ENCODE results near the gene PPP1R36. TPM values are rescaled to one million over a fixed set of nuclear protein-coding genes. Genes with fewer than 3 reads are reported as not detected.

Gene PPP1R36, protein sequence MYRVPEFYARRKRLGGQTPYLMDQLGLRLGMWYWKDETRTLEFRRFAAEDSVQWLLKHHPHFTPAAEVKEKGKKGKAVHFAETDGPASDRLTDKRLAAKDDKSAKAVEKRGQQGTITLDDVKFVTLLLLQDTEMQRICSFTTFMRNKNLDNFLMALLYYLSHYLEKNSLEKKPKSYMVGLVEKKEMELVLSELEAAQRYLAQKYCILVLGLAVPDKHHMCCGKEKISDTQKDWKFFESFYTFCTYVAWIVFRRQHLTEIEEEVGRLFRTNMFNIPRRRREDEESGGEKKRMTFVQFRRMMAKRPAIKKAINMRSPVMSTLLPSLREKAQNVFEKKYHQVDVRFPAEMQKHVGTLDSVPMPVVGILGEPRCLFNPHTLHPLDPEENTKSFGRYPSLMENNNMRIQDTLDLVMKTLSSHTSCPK
- total RNA-seq (1 to 10 TPM in 4 of 9 donors, under 1 TPM in 5; 0.27 to 2.0 (median 0.95) TPM), polyA plus RNA-seq (1 to 10 TPM in 1 of 3 donors, under 1 TPM in 2; 0.67 to 2.2 (median 0.90) TPM)
- long read RNA-seq, donor 1 = 0 reads
- long read RNA-seq, donor 2 = 0 reads
- long read RNA-seq, donor 3 = 0 reads
- long read RNA-seq, donor 4 = 0 reads
- long read RNA-seq, donor 5 = 0 reads
- long read RNA-seq, donor 6 = 0 reads
- long read RNA-seq, donor 7 = 0 reads
- long read RNA-seq, donor 8 = 0 reads
- long read RNA-seq, donor 9 = 0 reads
- long read RNA-seq, donor 10 = 0 reads

DNA sequence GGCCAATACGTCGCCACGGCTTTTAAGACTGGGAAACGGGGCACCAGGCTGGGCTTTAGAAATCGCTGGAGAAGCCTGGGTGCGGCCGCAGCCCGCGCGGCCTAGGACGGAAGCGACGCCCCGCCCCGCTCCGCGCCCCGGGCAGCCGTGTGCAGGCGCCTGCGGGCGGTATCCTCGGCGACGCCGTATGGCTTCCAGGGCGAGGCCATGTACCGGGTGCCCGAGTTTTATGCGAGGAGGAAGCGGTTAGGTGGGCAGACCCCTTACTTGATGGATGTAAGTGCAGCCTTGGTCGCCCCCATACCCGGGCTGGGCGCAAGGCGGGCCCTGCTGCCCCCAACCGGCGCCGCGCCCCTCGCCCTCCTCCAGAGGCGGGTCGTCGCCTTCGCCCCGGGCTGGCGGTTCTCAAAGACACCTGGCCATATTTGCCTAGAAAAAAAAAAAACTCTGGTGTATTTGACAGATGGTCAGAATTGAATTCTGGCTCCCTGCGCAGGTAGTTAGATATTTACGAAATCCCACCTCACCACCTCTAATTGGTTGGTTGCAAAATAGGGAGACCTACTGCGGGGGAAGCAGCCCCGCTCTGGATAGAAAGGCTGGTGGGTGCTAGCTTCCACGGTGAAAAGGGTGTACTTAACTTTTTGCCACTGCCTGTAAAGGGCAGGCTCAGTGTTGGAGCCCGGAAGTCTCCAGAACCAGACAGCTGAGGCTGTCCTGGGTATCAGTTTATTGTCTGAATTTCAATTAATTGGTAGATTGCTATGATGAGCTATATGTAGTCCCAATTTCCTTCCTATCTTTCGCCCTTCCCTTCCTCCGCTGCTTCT is at the start of gene PPP1R36:
PPP1R36 (plus strand) TSS at position 171 of the 830 bp plus-strand sequence; CDS start at position 208, 37 bp downstream.
- TF ChIP-seq, protein P1, sequence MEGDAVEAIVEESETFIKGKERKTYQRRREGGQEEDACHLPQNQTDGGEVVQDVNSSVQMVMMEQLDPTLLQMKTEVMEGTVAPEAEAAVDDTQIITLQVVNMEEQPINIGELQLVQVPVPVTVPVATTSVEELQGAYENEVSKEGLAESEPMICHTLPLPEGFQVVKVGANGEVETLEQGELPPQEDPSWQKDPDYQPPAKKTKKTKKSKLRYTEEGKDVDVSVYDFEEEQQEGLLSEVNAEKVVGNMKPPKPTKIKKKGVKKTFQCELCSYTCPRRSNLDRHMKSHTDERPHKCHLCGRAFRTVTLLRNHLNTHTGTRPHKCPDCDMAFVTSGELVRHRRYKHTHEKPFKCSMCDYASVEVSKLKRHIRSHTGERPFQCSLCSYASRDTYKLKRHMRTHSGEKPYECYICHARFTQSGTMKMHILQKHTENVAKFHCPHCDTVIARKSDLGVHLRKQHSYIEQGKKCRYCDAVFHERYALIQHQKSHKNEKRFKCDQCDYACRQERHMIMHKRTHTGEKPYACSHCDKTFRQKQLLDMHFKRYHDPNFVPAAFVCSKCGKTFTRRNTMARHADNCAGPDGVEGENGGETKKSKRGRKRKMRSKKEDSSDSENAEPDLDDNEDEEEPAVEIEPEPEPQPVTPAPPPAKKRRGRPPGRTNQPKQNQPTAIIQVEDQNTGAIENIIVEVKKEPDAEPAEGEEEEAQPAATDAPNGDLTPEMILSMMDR (IDR thresholded peaks at IDR 0.05) = no peak
- TF ChIP-seq POLR2A (IDR thresholded peaks at IDR 0.05) = no peak
- Histone ChIP-seq H3K27ac (no peak within 1 kb of the TSS), H3K36me3 (replicated peaks in 1 of 2) (no peaks in the 10 kb centered on the region), H3K4me3 (peak within 1 kb of the TSS in 1 of 4 donors; percentile 40), H3K9me3 (replicated peaks in 1 of 3) (no peaks in the 10 kb centered on the region), H3K27me3 (peaks cover 8% of the 10 kb centered on the region), H3K4me1 (replicated peaks in 1 of 2) (peaks cover 8 to 11% of the 10 kb centered on the region in 2 donors)
- 13 to 19% (median 15%) methylated on average over 34 to 54 of the region's 54 CpGs for WGBS, 4 donors
- peak in 3 of 7 donors; percentile 23 to 30 (median 25) for DNase-seq
- intact Hi-C loops (cut with DNase I) = no loop called here

DNA sequence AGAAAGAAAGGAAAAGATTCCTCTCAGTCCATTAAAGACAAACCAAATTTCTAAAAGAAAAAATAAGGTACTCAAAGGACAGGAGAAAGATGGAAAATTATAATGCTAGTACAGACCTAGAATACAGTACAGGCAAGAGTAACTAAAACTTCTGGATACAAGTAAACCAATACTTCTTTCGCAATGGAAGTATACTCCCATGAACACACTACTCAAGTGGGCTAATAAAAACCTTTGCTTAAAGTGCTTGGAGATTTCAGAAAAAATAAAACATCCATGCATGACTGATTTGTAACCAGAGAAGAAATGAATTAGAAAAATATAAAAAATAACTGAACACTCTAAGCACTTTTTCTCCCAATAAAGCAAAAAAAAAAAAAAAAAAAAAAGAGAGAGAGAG is 49.7 kb upstream of the PPP1R36 start:
- TF ChIP-seq, protein P1 (IDR thresholded peaks at IDR 0.05) = no peak
- TF ChIP-seq POLR2A (IDR thresholded peaks at IDR 0.05) = no peak
- peaks cover 13 to 39% of the 10 kb centered on the region in 2 donors for H3K4me1 ChIP-seq (replicated peaks in 1 of 2)
- no peaks in the 10 kb centered on the region for H3K36me3 ChIP-seq (replicated peaks in 1 of 2)
- 98 to 100% (median 100%) methylated on average over 1 of the region's 1 CpG for WGBS, 4 donors
- H3K9me3 ChIP-seq (replicated peaks in 1 of 3) = no peaks in the 10 kb centered on the region
- no peak overlapping the region for H3K4me3 ChIP-seq
- no peak overlapping the region for H3K27ac ChIP-seq
- intact Hi-C loops (cut with DNase I) = no loop called here
- H3K27me3 ChIP-seq = no peaks in the 10 kb centered on the region
- no peak for DNase-seq

DNA sequence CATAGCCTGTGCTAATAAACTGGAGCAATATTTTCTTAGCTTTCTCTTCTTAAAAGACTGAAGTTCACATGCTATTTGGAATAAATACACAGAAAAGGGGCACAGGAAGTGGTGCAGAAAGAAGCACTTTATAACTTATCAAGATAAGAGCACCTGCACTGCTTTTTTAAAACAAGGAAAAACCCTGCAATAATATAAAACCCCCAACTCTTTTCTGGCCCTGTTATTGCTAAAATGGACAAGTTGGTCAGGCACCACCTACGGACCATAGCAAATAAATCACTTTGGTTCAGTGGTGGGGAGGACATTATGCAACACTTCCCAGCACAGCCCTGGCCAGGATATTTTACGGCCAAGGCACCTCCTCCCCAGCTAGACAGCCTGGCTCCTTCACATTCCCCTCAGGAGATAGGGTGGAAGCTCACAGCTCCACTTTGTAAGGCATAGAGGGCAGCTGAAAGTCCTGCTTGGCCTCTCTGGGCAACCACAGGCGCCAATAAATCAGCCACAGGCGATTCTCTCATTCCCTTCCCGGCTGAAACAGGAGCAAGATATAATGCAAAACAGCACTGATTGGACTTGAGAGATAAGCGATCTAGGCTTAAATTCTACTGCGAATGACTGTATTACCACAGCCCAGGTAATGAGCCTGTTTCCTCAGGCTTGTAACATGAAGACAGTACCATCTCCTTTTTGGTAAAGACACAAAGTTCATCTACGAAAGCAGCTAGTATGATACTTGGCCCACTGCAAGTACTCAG is 48.2 kb upstream of the PPP1R36 start:
- TF ChIP-seq, protein P1 (IDR thresholded peaks at IDR 0.05) = no peak
- peak in 1 of 2 donors; percentile 32 for TF ChIP-seq POLR2A (IDR thresholded peaks at IDR 0.05)
- H3K27ac ChIP-seq = peak overlapping the region; percentile 7 to 100 (median 29)
- DNase-seq = peak; percentile 39 to 83 (median 70)
- H3K36me3 ChIP-seq (replicated peaks in 1 of 2) = no peaks in the 10 kb centered on the region
- intact Hi-C loops (cut with DNase I) = no loop called here
- H3K4me3 ChIP-seq = peak overlapping the region in 1 of 4 donors; percentile 89
- no peaks in the 10 kb centered on the region for H3K9me3 ChIP-seq (replicated peaks in 1 of 3)
- no peaks in the 10 kb centered on the region for H3K27me3 ChIP-seq
- WGBS, 4 donors = 42 to 44% (median 42%) methylated on average over 8 of the region's 8 CpGs
- H3K4me1 ChIP-seq (replicated peaks in 1 of 2) = peaks cover 20 to 45% of the 10 kb centered on the region in 2 donors

Measured in adrenal gland (tissue), 19 donors.